Measurements from ENCODE around the gene DEPDC7.
"Not testable (repeated sequence)": the region's sequence is repeated elsewhere in the genome, so short reads cannot be mapped to it uniquely, and the experiment has no call there.

The DEPDC7 gene

GRCh38 chr11:33039274-33040032, 23.8 kb downstream of the DEPDC7 start, which contains the start of gene TCP11L1:
TSS of gene TCP11L1 (plus strand) at chr11:33039572. CDS start at chr11:33043774, 4,202 bp downstream.
- peak; percentile 90 for DNase-seq (ENCODE audit: low spot score)
- TF ChIP-seq CTCF (IDR thresholded peaks at IDR 0.05; ENCODE audit: extremely low read depth, missing control alignments), result no peak

- DNase-seq (ENCODE audit: low spot score), result peak; percentile 72
- TF ChIP-seq CTCF (IDR thresholded peaks at IDR 0.05; ENCODE audit: extremely low read depth, missing control alignments), result no peak
Measured at GRCh38 chr11:33040033-33040861, 24.6 kb downstream of the DEPDC7 start.

- DNase-seq (ENCODE audit: low spot score), result peak; percentile 34
- no peak for TF ChIP-seq CTCF (IDR thresholded peaks at IDR 0.05; ENCODE audit: extremely low read depth, missing control alignments)
Measured at GRCh38 chr11:33040862-33041453, 25.3 kb downstream of the DEPDC7 start.

GRCh38 chr11:33043221-33043830, 27.6 kb downstream of the DEPDC7 start:
- no peak for TF ChIP-seq CTCF (IDR thresholded peaks at IDR 0.05; ENCODE audit: extremely low read depth, missing control alignments)

GRCh38 chr11:33044285-33044756, 28.6 kb downstream of the DEPDC7 start:
- DNase-seq (ENCODE audit: low spot score), result no peak
- TF ChIP-seq CTCF (IDR thresholded peaks at IDR 0.05; ENCODE audit: extremely low read depth, missing control alignments), result no peak

More at GRCh38 chr11:33043221-33043830, 27.6 kb downstream of the DEPDC7 start:
- no peak for DNase-seq (ENCODE audit: low spot score)

- TF ChIP-seq CTCF (IDR thresholded peaks at IDR 0.05; ENCODE audit: extremely low read depth, missing control alignments), result no peak
- no peak for DNase-seq (ENCODE audit: low spot score)
Measured at GRCh38 chr11:33045551-33046255, 30.0 kb downstream of the DEPDC7 start.

- DNase-seq (ENCODE audit: low spot score), result not testable (repeated sequence)
Measured at GRCh38 chr11:33048701-33049100, 33.0 kb downstream of the DEPDC7 start.

- DNase-seq (ENCODE audit: low spot score), result not testable (repeated sequence)
Measured at GRCh38 chr11:33049565-33050408, 34.1 kb downstream of the DEPDC7 start.
